Left ventricle myocardium inferior (tissue), 1 donor: ENCODE results near the gene SERPINI2. TPM values are rescaled to one million over a fixed set of nuclear protein-coding genes. Genes with fewer than 3 reads are reported as not detected.

Experiments used
- DNase-seq: peaks from one replicate; pipeline ENCODE4 v3.0.0-alpha.2; 2020
- H3K27ac ChIP-seq: fragments of 200-600 bp; replicated peaks from 2 replicates; pipeline ENCODE4 v1.8.0; 2021
- H3K27me3 ChIP-seq: fragments of 200-600 bp; 2 replicates; pipeline ENCODE4 v1.8.0; 2021; ENCODE audit warnings: low read depth
- H3K36me3 ChIP-seq: fragments of 200-600 bp; 2 replicates; pipeline ENCODE4 v1.8.0; 2021
- H3K4me1 ChIP-seq: fragments of 200-600 bp; 2 replicates; pipeline ENCODE4 v1.8.0; 2021
- H3K4me3 ChIP-seq: fragments of 200-600 bp; 2 replicates; pipeline ENCODE4 v1.8.0; 2021; ENCODE audit warnings: mild to moderate bottlenecking, moderate library complexity
- H3K9me3 ChIP-seq: fragments of 200-600 bp; replicated peaks from 2 replicates; pipeline ENCODE4 v1.8.0; 2021
- CTCF ChIP-seq: fragments of 200-600 bp; IDR thresholded peaks from 2 replicates; pipeline ENCODE4 v1.8.0; 2021; ENCODE audit warnings: antibody characterized with exemption, mild to moderate bottlenecking, borderline replicate concordance
- intact Hi-C: fragments of 100-400 bp; cut with micrococcal nuclease; formaldehyde crosslinking; loops from one replicate; pipeline ENCODE4 v1.11.0; 2022
- total RNA-seq: library from RNA; stranded (reverse); fragmentation: NEBNext Ultra II Directional; extraction: Animal tissue kit (Norgen Biotek cat#: 25700); gene quantifications from one replicate; pipeline ENCODE4 v1.2.1, GENCODE V29; 2021
- donor health status: DM: no; HTN: yes; CAD: no; lungs with severe emphysema.

SERPINI2 gene
- total RNA-seq, 1 donor from 2014 or later = 0.41 TPM

GRCh38 chr3:167409611-167410010 lies 64.2 kb downstream of the SERPINI2 start:
- H3K4me1 ChIP-seq = no peaks in the 10 kb centered on the region
- DNase-seq = no peak
- H3K9me3 ChIP-seq = no peaks in the 10 kb centered on the region
- TF ChIP-seq CTCF = no peak
- H3K27me3 ChIP-seq = no peaks in the 10 kb centered on the region
- intact Hi-C loops = loop anchor here (10.0 kb wide), 1 partner anchor 265 kb away; no protein-coding TSS in a partner anchor
- no peaks in the 10 kb centered on the region for H3K36me3 ChIP-seq
- H3K4me3 ChIP-seq = no peak overlapping the region
- no peak overlapping the region for H3K27ac ChIP-seq

- DNase-seq = no peak
- Histone ChIP-seq H3K9me3 (no peaks in the 10 kb centered on the region), H3K36me3 (no peaks in the 10 kb centered on the region), H3K27me3 (no peaks in the 10 kb centered on the region), H3K4me3 (no peak overlapping the region), H3K27ac (no peak overlapping the region), H3K4me1 (no peaks in the 10 kb centered on the region)
- TF ChIP-seq CTCF = peak; percentile 55
- intact Hi-C loops = loop anchor here (10.0 kb wide), 1 partner anchor 268 kb away; no protein-coding TSS in a partner anchor
Measured at GRCh38 chr3:167406876-167407492, 66.9 kb downstream of the SERPINI2 start.

GRCh38 chr3:167397826-167398225 lies 76.0 kb downstream of the SERPINI2 start:
- DNase-seq = no peak
- Histone ChIP-seq H3K9me3 (no peaks in the 10 kb centered on the region), H3K4me3 (no peak overlapping the region), H3K27ac (no peak overlapping the region), H3K4me1 (no peaks in the 10 kb centered on the region), H3K27me3 (no peaks in the 10 kb centered on the region), H3K36me3 (no peaks in the 10 kb centered on the region)
- TF ChIP-seq CTCF = no peak
- intact Hi-C loops = no loop called here

- H3K4me1 ChIP-seq = no peaks in the 10 kb centered on the region
- no peak overlapping the region for H3K4me3 ChIP-seq
- H3K36me3 ChIP-seq = no peaks in the 10 kb centered on the region
- no peaks in the 10 kb centered on the region for H3K9me3 ChIP-seq
- intact Hi-C loops = no loop called here
- TF ChIP-seq CTCF = no peak
- H3K27ac ChIP-seq = no peak overlapping the region
- no peaks in the 10 kb centered on the region for H3K27me3 ChIP-seq
- no peak for DNase-seq
Measured at GRCh38 chr3:167396075-167396474, 77.8 kb downstream of the SERPINI2 start.

- DNase-seq = no peak
- no peak overlapping the region for H3K27ac ChIP-seq
- no peak for TF ChIP-seq CTCF
- no peaks in the 10 kb centered on the region for H3K4me1 ChIP-seq
- no peaks in the 10 kb centered on the region for H3K9me3 ChIP-seq
- intact Hi-C loops = no loop called here
- no peak overlapping the region for H3K4me3 ChIP-seq
- H3K36me3 ChIP-seq = no peaks in the 10 kb centered on the region
- H3K27me3 ChIP-seq = no peaks in the 10 kb centered on the region
Measured at GRCh38 chr3:167394003-167394402, 79.8 kb downstream of the SERPINI2 start.

Other genes starting within 250 kb of the SERPINI2 start
- not detected for gene ZBBX, start 93.7 kb downstream of the SERPINI2 start, total RNA-seq
- 3.7 TPM for gene WDR49, start 179.9 kb upstream of the SERPINI2 start, total RNA-seq